SK-N-SH (cell line): ENCODE data around the gene ZFP62.

Experiments used
- RFX5 ChIP-seq: IDR thresholded peaks from 2 replicates; pipeline ENCODE4 v1.6.1; 2012; ENCODE audit warnings: mild to moderate bottlenecking, improper control_type of control experiment, low read length
- YY1 ChIP-seq: IDR thresholded peaks from 2 replicates; pipeline ENCODE4 v1.4.0; 2012; ENCODE audit warnings: low read depth, mild to moderate bottlenecking
- TF ChIP-seq, protein P1 (sequence below): fragments of 200-600 bp; sonication (generic); IDR thresholded peaks from 2 replicates; pipeline ENCODE4 v1.6.1; 2017; ENCODE audit warnings: antibody characterized with exemption, mild to moderate bottlenecking, moderate library complexity
- TF ChIP-seq, protein P2 (sequence below): fragments of 150-350 bp; IDR thresholded peaks from 2 replicates; pipeline ENCODE4 v1.6.1; 2017; ENCODE audit warnings: antibody characterized with exemption, low read length, low read depth, borderline replicate concordance

DNA sequence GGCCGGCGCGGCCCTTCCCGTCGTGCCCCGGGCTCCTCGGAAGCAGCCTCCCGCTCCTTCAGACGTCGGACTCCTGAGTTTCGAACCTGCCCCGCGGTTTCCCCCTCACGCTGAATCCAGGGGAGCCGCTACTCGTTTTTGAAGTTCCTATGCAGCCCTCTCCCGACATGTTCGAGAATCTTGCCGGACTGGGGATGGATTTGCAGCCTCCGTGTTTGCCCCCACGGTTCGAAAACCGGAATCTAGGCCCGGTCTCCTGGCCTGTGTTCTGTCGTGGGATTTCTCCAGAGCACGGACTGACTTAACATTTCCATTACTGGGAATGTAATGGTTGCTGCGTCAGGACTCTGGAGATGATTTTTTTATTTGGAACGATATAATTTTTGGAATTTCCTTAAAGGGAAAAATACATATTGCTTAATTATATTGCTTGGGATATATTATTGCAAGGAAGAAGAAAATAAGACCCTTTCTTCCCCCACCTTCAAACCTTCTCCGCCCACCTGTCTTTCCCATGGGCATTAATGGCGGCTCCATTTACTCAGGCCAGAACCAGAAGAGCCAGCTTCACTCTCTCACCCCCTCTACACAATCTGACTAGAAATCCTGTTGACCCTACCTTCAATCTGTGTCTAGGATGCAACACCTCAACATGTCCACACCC is 50.0 kb downstream of the ZFP62 start:
- TF ChIP-seq, protein P1, sequence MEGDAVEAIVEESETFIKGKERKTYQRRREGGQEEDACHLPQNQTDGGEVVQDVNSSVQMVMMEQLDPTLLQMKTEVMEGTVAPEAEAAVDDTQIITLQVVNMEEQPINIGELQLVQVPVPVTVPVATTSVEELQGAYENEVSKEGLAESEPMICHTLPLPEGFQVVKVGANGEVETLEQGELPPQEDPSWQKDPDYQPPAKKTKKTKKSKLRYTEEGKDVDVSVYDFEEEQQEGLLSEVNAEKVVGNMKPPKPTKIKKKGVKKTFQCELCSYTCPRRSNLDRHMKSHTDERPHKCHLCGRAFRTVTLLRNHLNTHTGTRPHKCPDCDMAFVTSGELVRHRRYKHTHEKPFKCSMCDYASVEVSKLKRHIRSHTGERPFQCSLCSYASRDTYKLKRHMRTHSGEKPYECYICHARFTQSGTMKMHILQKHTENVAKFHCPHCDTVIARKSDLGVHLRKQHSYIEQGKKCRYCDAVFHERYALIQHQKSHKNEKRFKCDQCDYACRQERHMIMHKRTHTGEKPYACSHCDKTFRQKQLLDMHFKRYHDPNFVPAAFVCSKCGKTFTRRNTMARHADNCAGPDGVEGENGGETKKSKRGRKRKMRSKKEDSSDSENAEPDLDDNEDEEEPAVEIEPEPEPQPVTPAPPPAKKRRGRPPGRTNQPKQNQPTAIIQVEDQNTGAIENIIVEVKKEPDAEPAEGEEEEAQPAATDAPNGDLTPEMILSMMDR: no peak
- TF ChIP-seq YY1: no peak
- TF ChIP-seq RFX5: no peak
- TF ChIP-seq, protein P2, sequence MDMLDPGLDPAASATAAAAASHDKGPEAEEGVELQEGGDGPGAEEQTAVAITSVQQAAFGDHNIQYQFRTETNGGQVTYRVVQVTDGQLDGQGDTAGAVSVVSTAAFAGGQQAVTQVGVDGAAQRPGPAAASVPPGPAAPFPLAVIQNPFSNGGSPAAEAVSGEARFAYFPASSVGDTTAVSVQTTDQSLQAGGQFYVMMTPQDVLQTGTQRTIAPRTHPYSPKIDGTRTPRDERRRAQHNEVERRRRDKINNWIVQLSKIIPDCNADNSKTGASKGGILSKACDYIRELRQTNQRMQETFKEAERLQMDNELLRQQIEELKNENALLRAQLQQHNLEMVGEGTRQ: no peak
